HK-2 (cell line): ENCODE data around the gene STK17A.
"Not testable (repeated sequence)": the region's sequence is repeated elsewhere in the genome, so short reads cannot be mapped to it uniquely, and the experiment has no call there.

Experiments
- DNase-seq: peaks from one replicate; pipeline ENCODE4 v3.0.0-alpha.2; 2018; ENCODE audit not compliant: unreplicated experiment

STK17A gene

GRCh38 chr7:43568529-43568928, 14.4 kb upstream of the STK17A start:
- DNase-seq: no peak

- peak; percentile 54 for DNase-seq
These were observed 13.5 kb upstream of the STK17A start for GRCh38 chr7:43569424-43569823.

- DNase-seq: no peak
These were observed 12.1 kb upstream of the STK17A start for GRCh38 chr7:43570688-43571365.

GRCh38 chr7:43572516-43573049, 10.3 kb upstream of the STK17A start:
- peak; percentile 64 for DNase-seq

- DNase-seq: not testable (repeated sequence)
These were observed 9.1 kb upstream of the STK17A start for GRCh38 chr7:43573832-43574231.

GRCh38 chr7:43575506-43575905, 7.4 kb upstream of the STK17A start:
- no peak for DNase-seq

GRCh38 chr7:43576241-43576640, 6.7 kb upstream of the STK17A start:
- DNase-seq: no peak

GRCh38 chr7:43577485-43577951, 5.4 kb upstream of the STK17A start:
- DNase-seq: no peak

GRCh38 chr7:43583424-43584194, 701 bp downstream of the STK17A start:
- peak; percentile 67 for DNase-seq

- DNase-seq: no peak
These were observed 1.3 kb downstream of the STK17A start for GRCh38 chr7:43584195-43584586.

- DNase-seq: not testable (repeated sequence)
These were observed 1.8 kb downstream of the STK17A start for GRCh38 chr7:43584733-43585132.

- no peak for DNase-seq
These were observed 2.7 kb downstream of the STK17A start for GRCh38 chr7:43585562-43585961.

GRCh38 chr7:43586251-43586900, 3.5 kb downstream of the STK17A start:
- no peak for DNase-seq

GRCh38 chr7:43588477-43589132, 5.7 kb downstream of the STK17A start:
- DNase-seq: no peak

- no peak for DNase-seq
These were observed 6.2 kb downstream of the STK17A start for GRCh38 chr7:43589133-43589478.

GRCh38 chr7:43589728-43590127, 6.8 kb downstream of the STK17A start:
- no peak for DNase-seq

GRCh38 chr7:43590862-43591557, 8.1 kb downstream of the STK17A start:
- no peak for DNase-seq

- no peak for DNase-seq
These were observed 8.8 kb downstream of the STK17A start for GRCh38 chr7:43591558-43592180.

- DNase-seq: no peak
These were observed 9.4 kb downstream of the STK17A start for GRCh38 chr7:43592326-43592725.

GRCh38 chr7:43593010-43593409, 10.1 kb downstream of the STK17A start:
- no peak for DNase-seq

- no peak for DNase-seq
These were observed 11.1 kb downstream of the STK17A start for GRCh38 chr7:43594020-43594419.
